Heart left ventricle (tissue), 13 donors: ENCODE results near the gene DPEP3.

Experiments used
- POLR2A ChIP-seq, 2 donors: fragments of 450-650 bp; IDR thresholded peaks; one replicate each; pipeline ENCODE4 v1.6.1; 2017; ENCODE audit warnings: antibody characterized with exemption in 2 of 2, mild to moderate bottlenecking in 2 of 2, moderate library complexity in 2 of 2
- TF ChIP-seq, protein P1 (sequence below), 12 donors: fragments of 200-600 bp; sonication (generic) in 4 of 12; IDR thresholded peaks; one replicate each; pipeline versions ENCODE4 v1.5.0 to v1.8.0; 2018 to 2022; ENCODE audit warnings: antibody characterized with exemption in 12 of 12, mild to moderate bottlenecking in 5 of 12
- donor health status: ischemic (EF 13 %, LVEDD 7.1; RV severe dilation, severe dysfunction).
- donor health status: DM: no; HTN: yes; CAD: no.
- donor health status: DM: no; HTN: no; CAD: no.
- donor health status: ischemic (EF 25% LVEDD 6.9; RV normal size, moderate dysfunction).
- donor health status: ischemic (EF 25% LVEDD 5.7; RV mildly dilated, moderate dysfunction).
- donor health status: ischemic (EF 35%, LVEDD 5.7; RV mildly dilated, moderate dysfunction).
- donor health status: nonischemic (EF 11% LVEDD 7.7; RV severe dilation, severe dysfunction).
- donor health status: DM: yes; HTN: yes; CAD: no.
- donor health status: PGD.
- donor health status: ischemic (EF 29% LVEDD 5.4; RV normal size, mild dysfunction).
- donor health status: nonischemic (EF 23%, LVEDD 6.1; RV moderate dilation, normal function).

DNA sequence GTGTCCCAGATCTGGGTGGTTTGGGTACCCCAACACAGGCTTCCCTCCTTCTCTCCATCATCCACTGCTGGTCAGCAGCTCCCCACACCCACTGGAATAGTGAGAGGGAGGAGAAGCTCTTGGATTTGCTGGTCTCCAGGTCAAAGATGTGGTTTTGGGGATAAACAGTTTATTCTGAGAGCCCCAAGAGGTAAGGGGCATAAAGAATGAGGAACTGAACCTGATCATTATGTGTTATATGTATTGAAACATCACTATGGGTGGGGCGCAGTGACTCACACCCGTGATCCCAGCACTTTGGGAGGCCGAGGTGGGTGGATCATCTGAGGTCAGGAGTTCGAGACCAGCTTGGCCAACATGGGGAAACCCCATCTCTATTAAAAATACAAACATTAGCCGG lies 15.1 kb upstream of the DPEP3 start:
- TF ChIP-seq POLR2A (IDR thresholded peaks at IDR 0.05) = no peak
- TF ChIP-seq, protein P1, sequence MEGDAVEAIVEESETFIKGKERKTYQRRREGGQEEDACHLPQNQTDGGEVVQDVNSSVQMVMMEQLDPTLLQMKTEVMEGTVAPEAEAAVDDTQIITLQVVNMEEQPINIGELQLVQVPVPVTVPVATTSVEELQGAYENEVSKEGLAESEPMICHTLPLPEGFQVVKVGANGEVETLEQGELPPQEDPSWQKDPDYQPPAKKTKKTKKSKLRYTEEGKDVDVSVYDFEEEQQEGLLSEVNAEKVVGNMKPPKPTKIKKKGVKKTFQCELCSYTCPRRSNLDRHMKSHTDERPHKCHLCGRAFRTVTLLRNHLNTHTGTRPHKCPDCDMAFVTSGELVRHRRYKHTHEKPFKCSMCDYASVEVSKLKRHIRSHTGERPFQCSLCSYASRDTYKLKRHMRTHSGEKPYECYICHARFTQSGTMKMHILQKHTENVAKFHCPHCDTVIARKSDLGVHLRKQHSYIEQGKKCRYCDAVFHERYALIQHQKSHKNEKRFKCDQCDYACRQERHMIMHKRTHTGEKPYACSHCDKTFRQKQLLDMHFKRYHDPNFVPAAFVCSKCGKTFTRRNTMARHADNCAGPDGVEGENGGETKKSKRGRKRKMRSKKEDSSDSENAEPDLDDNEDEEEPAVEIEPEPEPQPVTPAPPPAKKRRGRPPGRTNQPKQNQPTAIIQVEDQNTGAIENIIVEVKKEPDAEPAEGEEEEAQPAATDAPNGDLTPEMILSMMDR (IDR thresholded peaks at IDR 0.05) = no peak
